ENCODE data around the gene MOV10L1. TPM values are rescaled to one million over a fixed set of nuclear protein-coding genes. Genes with fewer than 3 reads are reported as not detected.

MOV10L1 gene
- total RNA-seq, 1 donor = 0.36 TPM

- Histone ChIP-seq H3K9me3 (ENCODE audit: low read depth, low read length) (peaks cover 7% of the 10 kb centered on the region), H3K79me2 (ENCODE audit: insufficient read depth, low read length) (no peaks in the 10 kb centered on the region), H3K36me3 (ENCODE audit: insufficient read depth, low read length) (no peaks in the 10 kb centered on the region), H3K27me3 (ENCODE audit: insufficient read depth, low read length) (peaks cover 17% of the 10 kb centered on the region), H3K4me1 (ENCODE audit: insufficient read depth, low read length) (no peaks in the 10 kb centered on the region), H3K4me3 (ENCODE audit: insufficient read depth, low read length) (no peak within 1 kb of the TSS), H3K4me2 (ENCODE audit: insufficient read depth, low read length) (peak within 1 kb of the TSS; percentile 51), H3K27ac (ENCODE audit: low read depth, low read length) (no peak within 1 kb of the TSS), H2AFZ (ENCODE audit: low read length) (no peak within 1 kb of the TSS), H4K20me1 (ENCODE audit: insufficient read depth, low read length) (no peaks in the 10 kb centered on the region)
- TF ChIP-seq, protein P1, sequence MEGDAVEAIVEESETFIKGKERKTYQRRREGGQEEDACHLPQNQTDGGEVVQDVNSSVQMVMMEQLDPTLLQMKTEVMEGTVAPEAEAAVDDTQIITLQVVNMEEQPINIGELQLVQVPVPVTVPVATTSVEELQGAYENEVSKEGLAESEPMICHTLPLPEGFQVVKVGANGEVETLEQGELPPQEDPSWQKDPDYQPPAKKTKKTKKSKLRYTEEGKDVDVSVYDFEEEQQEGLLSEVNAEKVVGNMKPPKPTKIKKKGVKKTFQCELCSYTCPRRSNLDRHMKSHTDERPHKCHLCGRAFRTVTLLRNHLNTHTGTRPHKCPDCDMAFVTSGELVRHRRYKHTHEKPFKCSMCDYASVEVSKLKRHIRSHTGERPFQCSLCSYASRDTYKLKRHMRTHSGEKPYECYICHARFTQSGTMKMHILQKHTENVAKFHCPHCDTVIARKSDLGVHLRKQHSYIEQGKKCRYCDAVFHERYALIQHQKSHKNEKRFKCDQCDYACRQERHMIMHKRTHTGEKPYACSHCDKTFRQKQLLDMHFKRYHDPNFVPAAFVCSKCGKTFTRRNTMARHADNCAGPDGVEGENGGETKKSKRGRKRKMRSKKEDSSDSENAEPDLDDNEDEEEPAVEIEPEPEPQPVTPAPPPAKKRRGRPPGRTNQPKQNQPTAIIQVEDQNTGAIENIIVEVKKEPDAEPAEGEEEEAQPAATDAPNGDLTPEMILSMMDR (IDR thresholded peaks at IDR 0.05; ENCODE audit: extremely low read depth, low read depth, low read length) = no peak
- DNase-seq (ENCODE audit: insufficient read length, low spot score, missing footprints) = no peak
Measured at GRCh38 chr22:50058061-50058905, 31.5 kb upstream of the MOV10L1 start, which contains the start of gene TTLL8. Gene TTLL8 (minus strand): TSS chr22:50058298.

GRCh38 chr22:50058906-50059880 lies 30.6 kb upstream of the MOV10L1 start:
- Histone ChIP-seq H3K27me3 (ENCODE audit: insufficient read depth, low read length) (peaks cover 17% of the 10 kb centered on the region), H4K20me1 (ENCODE audit: insufficient read depth, low read length) (no peaks in the 10 kb centered on the region), H3K27ac (ENCODE audit: low read depth, low read length) (no peak overlapping the region), H3K4me3 (ENCODE audit: insufficient read depth, low read length) (no peak overlapping the region), H3K9me3 (ENCODE audit: low read depth, low read length) (no peaks in the 10 kb centered on the region), H2AFZ (ENCODE audit: low read length) (no peak overlapping the region), H3K79me2 (ENCODE audit: insufficient read depth, low read length) (no peaks in the 10 kb centered on the region), H3K4me1 (ENCODE audit: insufficient read depth, low read length) (no peaks in the 10 kb centered on the region), H3K4me2 (ENCODE audit: insufficient read depth, low read length) (peak overlapping the region; percentile 51), H3K36me3 (ENCODE audit: insufficient read depth, low read length) (no peaks in the 10 kb centered on the region)
- peak; percentile 96 for DNase-seq (ENCODE audit: insufficient read length, low spot score, missing footprints)
- TF ChIP-seq, protein P1 (IDR thresholded peaks at IDR 0.05; ENCODE audit: extremely low read depth, low read depth, low read length) = no peak

DNA sequence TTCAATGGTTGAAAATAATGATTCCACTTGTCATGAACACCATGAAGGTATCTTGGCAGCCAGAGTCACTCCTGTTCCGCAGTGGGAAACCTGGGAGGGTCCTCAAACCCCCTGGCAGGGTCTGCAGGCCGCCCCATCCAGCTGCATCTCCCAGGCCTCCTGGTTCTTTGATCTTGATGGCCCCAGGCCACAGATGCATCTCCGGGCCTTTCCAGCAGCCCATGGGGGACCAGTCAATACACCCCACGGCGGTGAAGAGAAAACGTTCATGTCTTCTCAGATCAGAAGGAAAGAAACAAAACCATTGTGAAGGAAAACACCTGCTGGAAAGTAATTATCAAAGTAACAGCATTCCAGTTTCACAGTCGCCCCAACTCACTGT lies 29.9 kb upstream of the MOV10L1 start:
- H3K79me2 ChIP-seq (ENCODE audit: insufficient read depth, low read length) = no peaks in the 10 kb centered on the region
- H2AFZ ChIP-seq (ENCODE audit: low read length) = no peak overlapping the region
- H3K36me3 ChIP-seq (ENCODE audit: insufficient read depth, low read length) = no peaks in the 10 kb centered on the region
- no peak for DNase-seq (ENCODE audit: insufficient read length, low spot score, missing footprints)
- no peaks in the 10 kb centered on the region for H3K9me3 ChIP-seq (ENCODE audit: low read depth, low read length)
- H3K27me3 ChIP-seq (ENCODE audit: insufficient read depth, low read length) = peaks cover 17% of the 10 kb centered on the region
- no peaks in the 10 kb centered on the region for H3K4me1 ChIP-seq (ENCODE audit: insufficient read depth, low read length)
- H3K27ac ChIP-seq (ENCODE audit: low read depth, low read length) = no peak overlapping the region
- no peak overlapping the region for H3K4me3 ChIP-seq (ENCODE audit: insufficient read depth, low read length)
- H4K20me1 ChIP-seq (ENCODE audit: insufficient read depth, low read length) = no peaks in the 10 kb centered on the region
- TF ChIP-seq, protein P1 (IDR thresholded peaks at IDR 0.05; ENCODE audit: extremely low read depth, low read depth, low read length) = no peak
- no peak overlapping the region for H3K4me2 ChIP-seq (ENCODE audit: insufficient read depth, low read length)
